H1 (cell line): ENCODE results near the gene CACNG6. TPM values are rescaled to one million over a fixed set of nuclear protein-coding genes. Genes with fewer than 3 reads are reported as not detected.

Experiments used
- ASH2L ChIP-seq: fragments of 200-600, 300-600 bp; sonication (generic); IDR thresholded peaks from one replicate; pipeline ENCODE4 v1.7.1; 2017; ENCODE audit warnings: low read length
- EP300 ChIP-seq, 2 experiments: IDR thresholded peaks; 1 replicate in 1 of 2; 2 replicates in 1 of 2; pipeline ENCODE4 v1.6.1; 2011 to 2012; ENCODE audit warnings: low read depth in 2 of 2, low read length in 2 of 2, mild to moderate bottlenecking in 2 of 2, borderline replicate concordance in 1 of 2, inconsistent platforms in 1 of 2, moderate library complexity in 1 of 2
- HDAC6 ChIP-seq: IDR thresholded peaks from one replicate; pipeline ENCODE4 v1.7.1; 2012; ENCODE audit warnings: low read depth, mild to moderate bottlenecking, inconsistent platforms, low read length, moderate library complexity
- JUND ChIP-seq: IDR thresholded peaks from 2 replicates; pipeline ENCODE4 v1.6.1; 2011; ENCODE audit warnings: mild to moderate bottlenecking, improper control_type of control experiment, low read length
- KDM1A ChIP-seq: fragments of 200-600, 300-600 bp; sonication (generic); IDR thresholded peaks from 2 replicates; pipeline ENCODE4 v1.7.1; 2016; ENCODE audit warnings: mild to moderate bottlenecking, low read length, borderline replicate concordance
- RBBP5 ChIP-seq: IDR thresholded peaks from 2 replicates; pipeline ENCODE4 v1.7.1; 2012; ENCODE audit warnings: low read depth, mild to moderate bottlenecking, inconsistent platforms, low read length, moderate library complexity, borderline replicate concordance
- SIN3A ChIP-seq, 2 experiments: IDR thresholded peaks in 1 of 2; conservative IDR thresholded peaks in 1 of 2; 2 replicates each; pipeline ENCODE4 v1.6.1; 2011 to 2012; ENCODE audit warnings: low read length in 2 of 2, improper control_type of control experiment in 1 of 2, low read depth in 1 of 2, mild to moderate bottlenecking in 1 of 2
- SP1 ChIP-seq: IDR thresholded peaks from 2 replicates; pipeline ENCODE4 v1.6.1; 2011; ENCODE audit warnings: low read depth, low read length
- TBP ChIP-seq: IDR thresholded peaks from 2 replicates; pipeline ENCODE4 v1.6.1; 2011; ENCODE audit warnings: low read depth, low read length, improper control_type of control experiment
- polyA plus RNA-seq, 7 experiments: library from polyadenylated mRNA; depleted of rRNA in 3 of 7; stranded (reverse) in 5 of 7; unstranded in 2 of 7; fragments of >200 nt in 5 of 7; fragments of 200-250 nt in 2 of 7; gene quantifications; 1 replicate in 5 of 7; 2 replicates in 1 of 7; 4 replicates in 1 of 7; pipeline versions ENCODE4 v1.2.1 to v1.2.3, GENCODE V29; 2011 to 2013; ENCODE audit warnings: missing spikeins in 2 of 7, mixed read lengths in 2 of 7
- total RNA-seq: library from RNA; stranded (reverse); fragmentation: NEBNext Ultra II Directional; extraction: Animal tissue kit (Norgen Biotek cat#: 25700); gene quantifications from 2 replicates; pipeline ENCODE4 v1.2.1, GENCODE V29; 2021

CACNG6 gene
- total and polyA plus RNA-seq, 2 of the 8 experiments (the other 6 are each of a cell fraction or from before 2014, with no cell fraction given) = 1.2 to 1.6 TPM

DNA sequence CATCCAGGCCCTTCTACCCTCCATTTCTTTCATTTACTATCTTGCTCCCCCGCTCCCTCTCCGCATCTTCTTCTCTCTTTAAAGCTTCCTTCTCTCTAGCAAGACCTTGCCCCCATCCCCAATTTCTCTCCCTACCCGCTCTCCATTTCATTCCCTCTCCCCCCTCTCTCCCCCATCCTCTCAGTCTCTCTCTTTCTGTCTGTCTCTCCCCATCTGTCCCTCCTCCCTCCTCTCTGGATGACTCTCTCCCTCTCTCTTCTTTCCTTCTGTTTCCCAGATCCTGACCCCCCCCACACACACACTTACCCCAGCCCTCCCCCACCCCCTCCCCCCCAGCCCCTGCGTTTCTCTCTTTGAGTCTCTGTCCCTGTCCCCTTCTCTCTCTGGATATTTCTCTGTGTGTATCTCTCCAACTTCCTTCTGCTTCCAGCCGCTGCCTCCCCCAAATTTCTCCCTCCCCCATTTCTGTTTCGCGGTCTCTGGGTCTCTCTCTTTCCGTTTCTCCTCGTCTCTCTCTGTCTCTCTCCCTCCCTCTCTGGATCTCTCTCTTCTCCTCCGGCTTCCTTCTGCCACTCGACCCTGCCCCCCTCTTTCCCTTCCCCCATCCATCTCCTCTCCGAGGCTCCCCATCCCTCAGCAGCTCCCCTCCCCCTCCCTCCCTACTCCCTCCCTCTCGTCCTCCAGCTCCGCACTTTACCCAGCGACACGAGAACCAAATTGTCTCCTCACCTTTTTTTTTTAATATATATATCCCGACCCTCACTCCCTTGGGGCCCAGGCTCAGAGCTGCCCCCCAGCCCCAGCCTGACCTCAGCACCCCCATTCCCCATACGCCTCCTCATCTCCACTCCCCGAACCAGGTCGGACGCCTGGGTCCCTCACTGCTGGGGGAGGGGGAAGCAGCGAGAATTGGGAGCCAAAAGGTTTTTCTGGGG is 32.3 kb upstream of the CACNG6 start (continued):
- TF ChIP-seq TBP (no peak), JUND (no peak), KDM1A (peak; percentile 90), SP1 (peak; percentile 63; the same call in 1 of the 2 replicates), ASH2L (peak; percentile 54), SIN3A (conservative IDR thresholded peaks at IDR 0.05 in 1 of 2, IDR thresholded peaks at IDR 0.05 in 1 of 2; ENCODE audit: low read depth in 1 of 2, low read length in 2 of 2) (0 out of 4 replicates have a peak, but pooled peaks have one; percentile 22 to 51), HDAC6 (no peak), RBBP5 (peak; percentile 80; the same call in 1 of the 2 replicates), EP300 (IDR thresholded peaks at IDR 0.05; ENCODE audit: borderline replicate concordance in 1 of 2, low read depth in 2 of 2, low read length in 2 of 2) (0 out of 3 replicates have a peak, but pooled peaks of 1 of the 2 experiments have one; percentile 41)
